DND-41 (cell line): ENCODE data around the gene DENND1A.
A peak's percentile ranks its signal among the peaks of the same experiment; 100 is the strongest.

Experiments
- ATAC-seq: fragments of 200-7000 bp; cut with Tn5 transposase; 3 replicates; pipeline ENCODE4 v1.9.1; 2021; ENCODE audit warnings: low read depth; ENCODE audit not compliant: insufficient read depth
- DNase-seq: peaks from one replicate; pipeline ENCODE4 v3.0.0-alpha.2; 2020
- H2AFZ ChIP-seq: 2 replicates; pipeline ENCODE4 v1.6.0; 2012; ENCODE audit warnings: low read depth, low read length
- H3K27ac ChIP-seq: 2 replicates; pipeline ENCODE4 v1.5.1; 2012; ENCODE audit warnings: low read length, inconsistent platforms
- H3K27me3 ChIP-seq: fragments of 200-600 bp; sonication (generic); 2 replicates; pipeline ENCODE4 v1.6.0; 2012; ENCODE audit warnings: low read length, mild to moderate bottlenecking, inconsistent platforms; ENCODE audit not compliant: insufficient read depth, poor library complexity
- H3K36me3 ChIP-seq: 2 replicates; pipeline ENCODE4 v1.5.1; 2012; ENCODE audit warnings: low read length, inconsistent platforms; ENCODE audit not compliant: insufficient read depth
- H3K4me1 ChIP-seq: 2 replicates; pipeline ENCODE4 v1.5.1; 2012; ENCODE audit warnings: mild to moderate bottlenecking, low read length; ENCODE audit not compliant: insufficient read depth
- H3K4me2 ChIP-seq: 2 replicates; pipeline ENCODE4 v1.6.0; 2012; ENCODE audit warnings: mild to moderate bottlenecking, moderate library complexity, low read length, inconsistent platforms; ENCODE audit not compliant: insufficient read depth
- H3K4me3 ChIP-seq, 2 experiments: fragments of 200-600 bp in 1 of 2; shearing (Covaris generic) in 1 of 2; 2 replicates each; pipeline ENCODE4 v1.5.1; 2012 to 2016; ENCODE audit warnings: inconsistent platforms in 2 of 2, low read length in 2 of 2, mild to moderate bottlenecking in 2 of 2, low read depth in 1 of 2, moderate library complexity in 1 of 2
- H3K79me2 ChIP-seq: 2 replicates; pipeline ENCODE4 v1.6.0; 2012; ENCODE audit warnings: low read length, inconsistent platforms; ENCODE audit not compliant: insufficient read depth
- H3K9ac ChIP-seq: 2 replicates; pipeline ENCODE4 v1.6.0; 2012; ENCODE audit warnings: low read depth, mild to moderate bottlenecking, inconsistent platforms, low read length, moderate library complexity
- H3K9me3 ChIP-seq: 2 replicates; pipeline ENCODE4 v1.5.1; 2012; ENCODE audit warnings: low read length, moderate library complexity, mild to moderate bottlenecking, inconsistent platforms; ENCODE audit not compliant: insufficient read depth, severe bottlenecking
- H4K20me1 ChIP-seq: 2 replicates; pipeline ENCODE4 v1.6.0; 2012; ENCODE audit warnings: low read length; ENCODE audit not compliant: insufficient read depth
- CTCF ChIP-seq: IDR thresholded peaks from 2 replicates; pipeline ENCODE4 v1.5.1; 2012; ENCODE audit warnings: borderline replicate concordance, low read length, moderate library complexity, mild to moderate bottlenecking; ENCODE audit not compliant: poor library complexity, severe bottlenecking; ENCODE audit errors: extremely low read depth
- EZH2 ChIP-seq: IDR thresholded peaks from 3 replicates; pipeline ENCODE4 v1.6.1; 2012; ENCODE audit warnings: borderline replicate concordance, low read depth, mild to moderate bottlenecking, moderate library complexity, low read length, inconsistent platforms; ENCODE audit not compliant: severe bottlenecking

Gene DENND1A

GRCh38 chr9:123567013-123567412 is 362.9 kb downstream of the DENND1A start:
- Histone ChIP-seq H3K27ac (no peak overlapping the region), H3K4me3 (no peak overlapping the region), H2AFZ (no peak overlapping the region), H3K9me3 (no peaks in the 10 kb centered on the region), H3K27me3 (no peaks in the 10 kb centered on the region), H4K20me1 (no peaks in the 10 kb centered on the region), H3K9ac (no peak overlapping the region), H3K36me3 (no peaks in the 10 kb centered on the region), H3K79me2 (no peaks in the 10 kb centered on the region), H3K4me1 (no peaks in the 10 kb centered on the region), H3K4me2 (no peak overlapping the region)
- no peak for ATAC-seq
- TF ChIP-seq EZH2 (no peak), CTCF (no peak)
- DNase-seq, result no peak

- no peaks in the 10 kb centered on the region for H3K36me3 ChIP-seq
- H2AFZ ChIP-seq, result no peak overlapping the region
- no peaks in the 10 kb centered on the region for H3K9me3 ChIP-seq
- H4K20me1 ChIP-seq, result no peaks in the 10 kb centered on the region
- no peak overlapping the region for H3K9ac ChIP-seq
- H3K79me2 ChIP-seq, result no peaks in the 10 kb centered on the region
- TF ChIP-seq EZH2, result no peak
- H3K4me1 ChIP-seq, result no peaks in the 10 kb centered on the region
- DNase-seq (no peak), ATAC-seq (no peak)
- H3K4me3 ChIP-seq, result no peak overlapping the region
- H3K27me3 ChIP-seq, result no peaks in the 10 kb centered on the region
- H3K4me2 ChIP-seq, result no peak overlapping the region
- no peak overlapping the region for H3K27ac ChIP-seq
These were observed 365.3 kb downstream of the DENND1A start for GRCh38 chr9:123564652-123565051.

GRCh38 chr9:123562844-123563346 is 367.0 kb downstream of the DENND1A start:
- Histone ChIP-seq H3K79me2 (no peaks in the 10 kb centered on the region), H2AFZ (no peak overlapping the region), H3K27me3 (no peaks in the 10 kb centered on the region), H3K36me3 (no peaks in the 10 kb centered on the region), H3K9ac (no peak overlapping the region), H3K4me2 (no peak overlapping the region), H3K4me1 (no peaks in the 10 kb centered on the region), H3K9me3 (no peaks in the 10 kb centered on the region), H3K27ac (no peak overlapping the region), H3K4me3 (no peak overlapping the region), H4K20me1 (no peaks in the 10 kb centered on the region)
- DNase-seq, result no peak
- TF ChIP-seq CTCF (no peak), EZH2 (no peak)
- peak; percentile 54; the same call in 2 of the 3 replicates for ATAC-seq

GRCh38 chr9:123561046-123561445 is 368.9 kb downstream of the DENND1A start:
- DNase-seq, result no peak
- Histone ChIP-seq H3K4me2 (no peak overlapping the region), H3K27me3 (no peaks in the 10 kb centered on the region)

More at GRCh38 chr9:123561046-123561445, 368.9 kb downstream of the DENND1A start:
- H4K20me1 ChIP-seq, result no peaks in the 10 kb centered on the region
- H3K9ac ChIP-seq, result no peak overlapping the region
- TF ChIP-seq CTCF, result no peak
- TF ChIP-seq EZH2, result no peak
- H3K27ac ChIP-seq, result no peak overlapping the region
- no peaks in the 10 kb centered on the region for H3K36me3 ChIP-seq
- no peaks in the 10 kb centered on the region for H3K79me2 ChIP-seq
- no peaks in the 10 kb centered on the region for H3K4me1 ChIP-seq
- H2AFZ ChIP-seq, result no peak overlapping the region
- no peak for ATAC-seq
- no peak overlapping the region for H3K4me3 ChIP-seq
- H3K9me3 ChIP-seq, result no peaks in the 10 kb centered on the region
